Measurements from ENCODE around the gene CKAP2L. TPM values are rescaled to one million over a fixed set of nuclear protein-coding genes. Genes with fewer than 3 reads are reported as not detected.

CKAP2L gene
- total and polyA plus RNA-seq, 2 experiments from 2014 or later = 16.2 to 30.2 TPM

DNA sequence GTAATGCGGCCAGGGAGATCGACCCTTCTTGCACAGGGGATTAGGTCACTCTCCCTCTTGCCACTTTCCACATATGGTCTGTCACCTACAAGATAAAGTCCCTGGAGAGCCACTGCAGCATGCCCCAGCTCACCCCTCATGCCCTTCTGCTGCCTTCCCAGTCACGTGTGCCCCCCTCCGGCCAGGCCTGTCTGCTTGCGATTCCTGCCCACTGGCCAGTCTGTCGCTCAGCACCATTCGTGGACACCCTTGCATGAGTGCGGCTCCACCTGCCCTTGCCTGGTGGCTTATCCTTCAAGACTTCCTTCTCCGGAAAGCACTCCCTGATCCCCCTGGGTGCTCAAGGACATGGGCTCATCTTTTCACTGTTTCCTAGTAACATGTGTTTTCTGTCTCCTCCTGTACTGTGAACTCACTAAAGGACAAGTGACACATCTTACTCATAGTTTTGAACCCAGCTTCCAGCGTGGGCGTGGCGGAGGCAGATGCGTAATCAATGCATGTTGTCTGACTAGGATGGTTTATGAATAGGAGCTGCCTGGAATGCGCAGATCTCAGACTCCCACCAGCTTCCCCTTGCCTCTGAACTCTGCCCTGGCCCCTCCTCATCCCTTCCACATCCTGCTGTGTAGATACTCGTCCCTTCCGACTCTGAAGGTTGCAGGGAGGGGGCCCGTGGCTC is 51.4 kb downstream of the CKAP2L start:
- Mint-ChIP-seq H3K27ac (no peak overlapping the region), H3K9me3 (no peaks in the 10 kb centered on the region; the same call in 2 of the 3 replicates), H3K4me1 (peaks cover 3% of the 10 kb centered on the region; the same call in 1 of the 3 replicates), H3K27me3 (ENCODE audit: insufficient read depth, low read depth, poor library complexity) (peaks cover 2% of the 10 kb centered on the region), H3K36me3 (ENCODE audit: low read depth) (no peaks in the 10 kb centered on the region), H3K4me3 (no peak overlapping the region)
- H2AFZ ChIP-seq = no peak overlapping the region
- no peaks in the 10 kb centered on the region for H4K20me1 ChIP-seq (replicated peaks; ENCODE audit: insufficient read depth)
- H3K9me2 ChIP-seq (ENCODE audit: insufficient read depth) = 0 out of 2 replicates have a peak, but pooled peaks cover 4% of the 10 kb centered on the region
- no peaks in the 10 kb centered on the region for H3F3A ChIP-seq (replicated peaks; ENCODE audit: low read depth)
- TF ChIP-seq CREB1 (CRISPR knock-in tag; IDR thresholded peaks at IDR 0.05; ENCODE audit: low read depth) (no peak), EZH2phosphoT487 (IDR thresholded peaks at IDR 0.05; ENCODE audit: unreplicated experiment) (no peak), ZNF331 (CRISPR knock-in tag; IDR thresholded peaks at IDR 0.05; ENCODE audit: low read depth) (no peak), POLR2AphosphoS5 (IDR thresholded peaks at IDR 0.05; ENCODE audit: low read depth) (no peak), NANOG (IDR thresholded peaks at IDR 0.05; ENCODE audit: borderline replicate concordance) (no peak), ZNF114 (CRISPR knock-in tag; IDR thresholded peaks at IDR 0.05) (no peak), EZH2 (IDR thresholded peaks at IDR 0.05; ENCODE audit: low read depth, unreplicated experiment) (no peak)
- TF ChIP-seq, protein P1, sequence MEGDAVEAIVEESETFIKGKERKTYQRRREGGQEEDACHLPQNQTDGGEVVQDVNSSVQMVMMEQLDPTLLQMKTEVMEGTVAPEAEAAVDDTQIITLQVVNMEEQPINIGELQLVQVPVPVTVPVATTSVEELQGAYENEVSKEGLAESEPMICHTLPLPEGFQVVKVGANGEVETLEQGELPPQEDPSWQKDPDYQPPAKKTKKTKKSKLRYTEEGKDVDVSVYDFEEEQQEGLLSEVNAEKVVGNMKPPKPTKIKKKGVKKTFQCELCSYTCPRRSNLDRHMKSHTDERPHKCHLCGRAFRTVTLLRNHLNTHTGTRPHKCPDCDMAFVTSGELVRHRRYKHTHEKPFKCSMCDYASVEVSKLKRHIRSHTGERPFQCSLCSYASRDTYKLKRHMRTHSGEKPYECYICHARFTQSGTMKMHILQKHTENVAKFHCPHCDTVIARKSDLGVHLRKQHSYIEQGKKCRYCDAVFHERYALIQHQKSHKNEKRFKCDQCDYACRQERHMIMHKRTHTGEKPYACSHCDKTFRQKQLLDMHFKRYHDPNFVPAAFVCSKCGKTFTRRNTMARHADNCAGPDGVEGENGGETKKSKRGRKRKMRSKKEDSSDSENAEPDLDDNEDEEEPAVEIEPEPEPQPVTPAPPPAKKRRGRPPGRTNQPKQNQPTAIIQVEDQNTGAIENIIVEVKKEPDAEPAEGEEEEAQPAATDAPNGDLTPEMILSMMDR (conservative IDR thresholded peaks at IDR 0.05; ENCODE audit: low read depth in 2 of 2) = no peak
- TF ChIP-seq, protein P2, sequence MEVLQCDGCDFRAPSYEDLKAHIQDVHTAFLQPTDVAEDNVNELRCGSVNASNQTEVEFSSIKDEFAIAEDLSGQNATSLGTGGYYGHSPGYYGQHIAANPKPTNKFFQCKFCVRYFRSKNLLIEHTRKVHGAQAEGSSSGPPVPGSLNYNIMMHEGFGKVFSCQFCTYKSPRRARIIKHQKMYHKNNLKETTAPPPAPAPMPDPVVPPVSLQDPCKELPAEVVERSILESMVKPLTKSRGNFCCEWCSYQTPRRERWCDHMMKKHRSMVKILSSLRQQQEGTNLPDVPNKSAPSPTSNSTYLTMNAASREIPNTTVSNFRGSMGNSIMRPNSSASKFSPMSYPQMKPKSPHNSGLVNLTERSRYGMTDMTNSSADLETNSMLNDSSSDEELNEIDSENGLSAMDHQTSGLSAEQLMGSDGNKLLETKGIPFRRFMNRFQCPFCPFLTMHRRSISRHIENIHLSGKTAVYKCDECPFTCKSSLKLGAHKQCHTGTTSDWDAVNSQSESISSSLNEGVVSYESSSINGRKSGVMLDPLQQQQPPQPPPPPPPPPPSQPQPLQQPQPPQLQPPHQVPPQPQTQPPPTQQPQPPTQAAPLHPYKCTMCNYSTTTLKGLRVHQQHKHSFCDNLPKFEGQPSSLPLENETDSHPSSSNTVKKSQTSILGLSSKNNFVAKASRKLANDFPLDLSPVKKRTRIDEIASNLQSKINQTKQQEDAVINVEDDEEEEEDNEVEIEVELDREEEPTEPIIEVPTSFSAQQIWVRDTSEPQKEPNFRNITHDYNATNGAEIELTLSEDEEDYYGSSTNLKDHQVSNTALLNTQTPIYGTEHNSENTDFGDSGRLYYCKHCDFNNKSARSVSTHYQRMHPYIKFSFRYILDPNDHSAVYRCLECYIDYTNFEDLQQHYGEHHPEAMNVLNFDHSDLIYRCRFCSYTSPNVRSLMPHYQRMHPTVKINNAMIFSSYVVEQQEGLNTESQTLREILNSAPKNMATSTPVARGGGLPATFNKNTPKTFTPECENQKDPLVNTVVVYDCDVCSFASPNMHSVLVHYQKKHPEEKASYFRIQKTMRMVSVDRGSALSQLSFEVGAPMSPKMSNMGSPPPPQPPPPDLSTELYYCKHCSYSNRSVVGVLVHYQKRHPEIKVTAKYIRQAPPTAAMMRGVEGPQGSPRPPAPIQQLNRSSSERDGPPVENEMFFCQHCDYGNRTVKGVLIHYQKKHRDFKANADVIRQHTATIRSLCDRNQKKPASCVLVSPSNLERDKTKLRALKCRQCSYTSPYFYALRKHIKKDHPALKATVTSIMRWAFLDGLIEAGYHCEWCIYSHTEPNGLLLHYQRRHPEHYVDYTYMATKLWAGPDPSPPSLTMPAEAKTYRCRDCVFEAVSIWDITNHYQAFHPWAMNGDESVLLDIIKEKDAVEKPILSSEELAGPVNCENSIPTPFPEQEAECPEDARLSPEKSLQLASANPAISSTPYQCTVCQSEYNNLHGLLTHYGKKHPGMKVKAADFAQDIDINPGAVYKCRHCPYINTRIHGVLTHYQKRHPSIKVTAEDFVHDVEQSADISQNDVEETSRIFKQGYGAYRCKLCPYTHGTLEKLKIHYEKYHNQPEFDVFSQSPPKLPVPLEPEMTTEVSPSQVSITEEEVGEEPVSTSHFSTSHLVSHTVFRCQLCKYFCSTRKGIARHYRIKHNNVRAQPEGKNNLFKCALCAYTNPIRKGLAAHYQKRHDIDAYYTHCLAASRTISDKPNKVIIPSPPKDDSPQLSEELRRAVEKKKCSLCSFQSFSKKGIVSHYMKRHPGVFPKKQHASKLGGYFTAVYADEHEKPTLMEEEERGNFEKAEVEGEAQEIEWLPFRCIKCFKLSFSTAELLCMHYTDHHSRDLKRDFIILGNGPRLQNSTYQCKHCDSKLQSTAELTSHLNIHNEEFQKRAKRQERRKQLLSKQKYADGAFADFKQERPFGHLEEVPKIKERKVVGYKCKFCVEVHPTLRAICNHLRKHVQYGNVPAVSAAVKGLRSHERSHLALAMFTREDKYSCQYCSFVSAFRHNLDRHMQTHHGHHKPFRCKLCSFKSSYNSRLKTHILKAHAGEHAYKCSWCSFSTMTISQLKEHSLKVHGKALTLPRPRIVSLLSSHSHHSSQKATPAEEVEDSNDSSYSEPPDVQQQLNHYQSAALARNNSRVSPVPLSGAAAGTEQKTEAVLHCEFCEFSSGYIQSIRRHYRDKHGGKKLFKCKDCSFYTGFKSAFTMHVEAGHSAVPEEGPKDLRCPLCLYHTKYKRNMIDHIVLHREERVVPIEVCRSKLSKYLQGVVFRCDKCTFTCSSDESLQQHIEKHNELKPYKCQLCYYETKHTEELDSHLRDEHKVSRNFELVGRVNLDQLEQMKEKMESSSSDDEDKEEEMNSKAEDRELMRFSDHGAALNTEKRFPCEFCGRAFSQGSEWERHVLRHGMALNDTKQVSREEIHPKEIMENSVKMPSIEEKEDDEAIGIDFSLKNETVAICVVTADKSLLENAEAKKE (CRISPR knock-in tag; IDR thresholded peaks at IDR 0.05) = no peak
- TF ChIP-seq, protein P3, sequence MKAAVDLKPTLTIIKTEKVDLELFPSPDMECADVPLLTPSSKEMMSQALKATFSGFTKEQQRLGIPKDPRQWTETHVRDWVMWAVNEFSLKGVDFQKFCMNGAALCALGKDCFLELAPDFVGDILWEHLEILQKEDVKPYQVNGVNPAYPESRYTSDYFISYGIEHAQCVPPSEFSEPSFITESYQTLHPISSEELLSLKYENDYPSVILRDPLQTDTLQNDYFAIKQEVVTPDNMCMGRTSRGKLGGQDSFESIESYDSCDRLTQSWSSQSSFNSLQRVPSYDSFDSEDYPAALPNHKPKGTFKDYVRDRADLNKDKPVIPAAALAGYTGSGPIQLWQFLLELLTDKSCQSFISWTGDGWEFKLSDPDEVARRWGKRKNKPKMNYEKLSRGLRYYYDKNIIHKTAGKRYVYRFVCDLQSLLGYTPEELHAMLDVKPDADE (IDR thresholded peaks at IDR 0.05) = no peak
- TF ChIP-seq, protein P4, sequence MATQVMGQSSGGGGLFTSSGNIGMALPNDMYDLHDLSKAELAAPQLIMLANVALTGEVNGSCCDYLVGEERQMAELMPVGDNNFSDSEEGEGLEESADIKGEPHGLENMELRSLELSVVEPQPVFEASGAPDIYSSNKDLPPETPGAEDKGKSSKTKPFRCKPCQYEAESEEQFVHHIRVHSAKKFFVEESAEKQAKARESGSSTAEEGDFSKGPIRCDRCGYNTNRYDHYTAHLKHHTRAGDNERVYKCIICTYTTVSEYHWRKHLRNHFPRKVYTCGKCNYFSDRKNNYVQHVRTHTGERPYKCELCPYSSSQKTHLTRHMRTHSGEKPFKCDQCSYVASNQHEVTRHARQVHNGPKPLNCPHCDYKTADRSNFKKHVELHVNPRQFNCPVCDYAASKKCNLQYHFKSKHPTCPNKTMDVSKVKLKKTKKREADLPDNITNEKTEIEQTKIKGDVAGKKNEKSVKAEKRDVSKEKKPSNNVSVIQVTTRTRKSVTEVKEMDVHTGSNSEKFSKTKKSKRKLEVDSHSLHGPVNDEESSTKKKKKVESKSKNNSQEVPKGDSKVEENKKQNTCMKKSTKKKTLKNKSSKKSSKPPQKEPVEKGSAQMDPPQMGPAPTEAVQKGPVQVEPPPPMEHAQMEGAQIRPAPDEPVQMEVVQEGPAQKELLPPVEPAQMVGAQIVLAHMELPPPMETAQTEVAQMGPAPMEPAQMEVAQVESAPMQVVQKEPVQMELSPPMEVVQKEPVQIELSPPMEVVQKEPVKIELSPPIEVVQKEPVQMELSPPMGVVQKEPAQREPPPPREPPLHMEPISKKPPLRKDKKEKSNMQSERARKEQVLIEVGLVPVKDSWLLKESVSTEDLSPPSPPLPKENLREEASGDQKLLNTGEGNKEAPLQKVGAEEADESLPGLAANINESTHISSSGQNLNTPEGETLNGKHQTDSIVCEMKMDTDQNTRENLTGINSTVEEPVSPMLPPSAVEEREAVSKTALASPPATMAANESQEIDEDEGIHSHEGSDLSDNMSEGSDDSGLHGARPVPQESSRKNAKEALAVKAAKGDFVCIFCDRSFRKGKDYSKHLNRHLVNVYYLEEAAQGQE (IDR thresholded peaks at IDR 0.05; ENCODE audit: unreplicated experiment) = no peak
- no peaks in the 10 kb centered on the region for H3K27me3 ChIP-seq (ENCODE audit: insufficient read depth)
- no peak overlapping the region for H3K4me2 ChIP-seq
- H3K79me2 ChIP-seq (replicated peaks; ENCODE audit: insufficient read depth) = no peaks in the 10 kb centered on the region
- DNase-seq (ENCODE audit: low spot score) (no peak), ATAC-seq (no peak)
- no peak overlapping the region for H3K4me3 ChIP-seq
- no peak overlapping the region for H3K27ac ChIP-seq (ENCODE audit: low read depth)
- no peaks in the 10 kb centered on the region for H3K4me1 ChIP-seq (ENCODE audit: insufficient read depth)
- H3K36me3 ChIP-seq (ENCODE audit: insufficient read depth) = no peaks in the 10 kb centered on the region

Data from GM23338 (cell line).